ENCODE results near the gene CCNB1IP1. TPM values are rescaled to one million over a fixed set of nuclear protein-coding genes. Genes with fewer than 3 reads are reported as not detected.
"Not testable (repeated sequence)": the region's sequence is repeated elsewhere in the genome, so short reads cannot be mapped to it uniquely, and the experiment has no call there.

The CCNB1IP1 gene
- polyA plus RNA-seq, 3 donors from 2014 or later = 11.0 to 16.2 (median 14.9) TPM

DNA sequence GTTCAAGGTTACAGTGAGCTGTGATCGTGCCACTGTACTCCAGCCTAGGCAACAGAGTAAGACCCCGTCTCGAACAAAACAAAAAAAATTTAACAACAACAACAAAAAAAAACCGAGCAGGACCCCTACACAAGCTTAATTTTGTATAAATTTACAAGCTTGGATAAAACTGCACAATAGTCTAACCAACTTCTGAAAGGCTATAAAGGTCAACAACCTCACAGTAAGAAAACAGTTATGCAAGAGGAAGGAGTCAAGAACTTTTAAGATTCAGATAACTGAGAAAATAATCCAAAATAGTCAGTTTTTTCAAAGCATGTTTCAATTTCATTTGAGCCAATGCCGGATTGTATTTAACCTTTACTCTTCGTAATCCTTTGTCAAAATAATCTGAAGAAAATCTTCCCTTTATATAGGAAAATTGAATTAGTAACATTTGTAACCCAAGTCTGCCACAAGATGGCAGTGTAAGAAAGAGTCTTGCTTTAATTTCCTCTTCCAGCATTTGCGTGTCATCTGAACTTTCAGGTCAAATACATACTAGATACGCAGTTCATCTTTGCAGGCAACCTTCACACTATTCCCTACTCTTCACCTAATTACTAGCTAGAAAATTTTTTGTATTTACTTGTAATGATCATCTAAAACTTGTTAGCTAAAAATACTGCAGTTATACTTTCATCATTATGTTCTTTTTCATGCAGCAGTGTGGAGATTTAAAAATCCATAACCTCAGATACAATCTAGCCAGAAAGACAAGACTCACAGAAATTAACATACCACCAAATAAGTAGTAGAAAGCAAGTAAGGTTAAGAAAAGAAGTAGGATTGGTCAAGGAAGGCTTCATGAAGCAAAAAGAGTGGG lies 5.8 kb downstream of the CCNB1IP1 start:
- H3K27me3 Mint-ChIP-seq (ENCODE audit: low read depth in 3 of 3) = no peaks in the 10 kb centered on the region
- H3K4me3 Mint-ChIP-seq = no peak overlapping the region
- peaks cover 7 to 13% of the 10 kb centered on the region in 2 donors for H3K4me1 Mint-ChIP-seq
- H3K27ac Mint-ChIP-seq = peak overlapping the region in 5 of 6 donors; percentile 11 to 44 (median 26)
- H3K9me3 Mint-ChIP-seq = no peaks in the 10 kb centered on the region
- peaks cover 0 to 9% (median 5%) of the 10 kb centered on the region in 3 donors for H3K36me3 Mint-ChIP-seq
- DNase-seq = peak; percentile 50 to 61 (median 53)

DNA sequence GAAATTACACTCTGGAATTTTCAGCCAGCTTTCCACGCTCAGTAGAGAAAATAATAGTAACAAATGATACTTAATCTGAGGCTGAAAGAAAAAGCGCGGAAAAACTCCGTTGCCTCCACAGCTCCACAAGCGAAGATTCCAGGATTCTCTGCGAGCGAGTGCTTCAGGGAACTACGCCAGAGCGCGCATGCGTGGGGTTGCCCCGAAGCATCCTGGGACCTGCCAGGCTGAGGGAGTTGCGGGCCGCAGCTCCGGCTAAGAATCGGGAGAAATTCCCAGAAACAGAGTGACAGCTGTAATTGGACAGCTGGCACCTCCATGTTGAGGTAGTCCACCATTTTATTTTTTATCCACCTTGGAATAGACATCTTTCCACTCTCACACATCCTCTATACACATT lies 15.4 kb downstream of the CCNB1IP1 start:
- H3K4me1 Mint-ChIP-seq = no peaks in the 10 kb centered on the region
- no peaks in the 10 kb centered on the region for H3K9me3 Mint-ChIP-seq
- H3K27ac Mint-ChIP-seq = no peak overlapping the region
- no peak overlapping the region for H3K4me3 Mint-ChIP-seq
- H3K27me3 Mint-ChIP-seq (ENCODE audit: low read depth in 3 of 3) = no peaks in the 10 kb centered on the region
- DNase-seq = no peak
- H3K36me3 Mint-ChIP-seq = peaks cover 3 to 19% (median 15%) of the 10 kb centered on the region in 3 donors

DNA sequence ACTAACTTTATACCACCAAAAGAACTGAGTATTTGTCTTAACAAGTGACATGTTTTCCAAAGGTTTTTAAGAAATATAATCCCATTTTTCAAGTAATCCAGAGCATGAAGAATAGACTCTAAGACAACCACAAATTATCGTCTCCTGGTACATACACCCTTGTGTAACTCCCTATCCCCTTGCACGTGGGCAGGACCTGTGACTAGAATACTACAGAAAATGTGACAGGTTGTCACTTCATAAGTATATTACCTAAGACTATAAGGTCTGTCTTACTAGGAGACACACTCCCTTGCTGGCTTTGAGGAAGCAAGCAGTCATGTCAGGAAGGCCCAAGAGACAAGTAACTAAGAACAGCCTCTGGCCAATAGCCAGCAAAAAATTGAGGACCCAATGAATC lies 19.1 kb downstream of the CCNB1IP1 start:
- no peak overlapping the region for H3K27ac Mint-ChIP-seq
- H3K36me3 Mint-ChIP-seq = peaks cover 3 to 23% (median 11%) of the 10 kb centered on the region in 3 donors
- no peak overlapping the region for H3K4me3 Mint-ChIP-seq
- no peaks in the 10 kb centered on the region for H3K27me3 Mint-ChIP-seq (ENCODE audit: low read depth in 3 of 3)
- H3K4me1 Mint-ChIP-seq = no peaks in the 10 kb centered on the region
- H3K9me3 Mint-ChIP-seq = no peaks in the 10 kb centered on the region
- no peak for DNase-seq

DNA sequence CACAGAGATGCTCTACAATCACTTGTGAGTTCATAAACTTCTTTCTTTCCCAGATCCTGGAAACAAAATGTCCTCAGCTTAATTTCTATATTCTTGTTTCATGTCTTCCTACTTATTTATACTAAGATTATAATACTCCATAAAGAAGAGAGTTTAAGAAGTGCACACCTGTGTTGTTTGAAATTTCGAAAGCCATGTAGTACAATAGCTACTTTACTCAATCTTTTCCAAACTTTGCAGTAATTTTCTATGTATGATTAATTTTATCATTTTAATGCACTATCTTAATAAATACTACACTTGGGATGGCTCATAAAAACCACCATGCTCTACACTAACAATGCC lies 27.0 kb downstream of the CCNB1IP1 start:
- no peaks in the 10 kb centered on the region for H3K9me3 Mint-ChIP-seq
- peaks cover 6 to 9% (median 8%) of the 10 kb centered on the region in 3 donors for H3K27me3 Mint-ChIP-seq (ENCODE audit: low read depth in 3 of 3)
- H3K27ac Mint-ChIP-seq = peak overlapping the region; percentile 83 to 95 (median 90)
- peaks cover 28 to 43% of the 10 kb centered on the region in 2 donors for H3K4me1 Mint-ChIP-seq
- H3K4me3 Mint-ChIP-seq = peak overlapping the region; percentile 91 to 96 (median 93)
- H3K36me3 Mint-ChIP-seq = peaks cover 0 to 10% (median 5%) of the 10 kb centered on the region in 3 donors
- DNase-seq = no peak

DNA sequence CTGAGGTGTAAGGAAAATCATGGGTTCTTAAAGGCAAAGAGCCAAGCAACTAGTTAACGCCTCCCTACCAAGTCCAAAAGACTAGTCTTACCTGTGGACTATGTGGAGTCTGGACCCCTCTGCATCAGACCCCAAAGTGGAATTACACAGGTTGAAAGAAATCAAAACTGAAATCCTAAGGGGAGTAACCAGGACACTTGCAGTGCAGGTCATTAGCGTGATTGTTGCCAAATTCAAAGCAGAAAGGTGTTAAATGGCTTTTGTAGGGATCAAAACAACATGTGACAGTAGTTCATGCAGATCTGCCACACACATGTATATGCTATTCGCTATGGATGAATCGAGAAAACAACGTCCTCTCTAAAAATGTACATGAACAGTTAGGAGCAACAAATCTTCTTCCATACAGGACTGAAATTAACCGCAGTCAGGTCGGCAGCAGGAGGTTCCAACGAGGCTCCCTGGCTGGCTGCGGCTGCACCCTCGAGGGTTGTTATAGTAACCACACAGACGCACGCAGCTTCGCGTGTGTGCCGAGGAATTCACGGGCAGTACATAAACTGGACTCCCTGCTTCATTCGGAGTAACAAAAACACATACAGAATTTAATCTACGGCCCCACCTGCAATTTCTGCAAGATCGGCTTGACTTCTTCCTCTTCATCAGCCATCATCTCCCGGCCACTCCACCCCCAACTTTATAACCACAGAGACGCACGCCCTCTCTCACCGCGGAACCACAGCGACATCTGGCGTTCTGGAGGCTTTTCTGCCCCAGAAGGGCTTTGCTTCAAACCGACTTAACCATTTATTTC lies 27.6 kb downstream of the CCNB1IP1 start, which contains the start of gene TTC5:
Gene TTC5 (minus strand): TSS at position 687 of the 814 bp plus-strand sequence. CDS start 14 bp downstream, at position 673.
- Mint-ChIP-seq H3K36me3 (peaks cover under 1 to 15% (median 9%) of the 10 kb centered on the region in 3 donors), H3K4me1 (peaks cover 28 to 43% of the 10 kb centered on the region in 2 donors), H3K4me3 (peak within 1 kb of the TSS; percentile 91 to 96 (median 93)), H3K27me3 (ENCODE audit: low read depth in 3 of 3) (peaks cover 6 to 9% (median 8%) of the 10 kb centered on the region in 3 donors), H3K9me3 (no peaks in the 10 kb centered on the region), H3K27ac (peak within 1 kb of the TSS; percentile 83 to 95 (median 90))
- DNase-seq = peak; percentile 87 to 89 (median 87)

DNA sequence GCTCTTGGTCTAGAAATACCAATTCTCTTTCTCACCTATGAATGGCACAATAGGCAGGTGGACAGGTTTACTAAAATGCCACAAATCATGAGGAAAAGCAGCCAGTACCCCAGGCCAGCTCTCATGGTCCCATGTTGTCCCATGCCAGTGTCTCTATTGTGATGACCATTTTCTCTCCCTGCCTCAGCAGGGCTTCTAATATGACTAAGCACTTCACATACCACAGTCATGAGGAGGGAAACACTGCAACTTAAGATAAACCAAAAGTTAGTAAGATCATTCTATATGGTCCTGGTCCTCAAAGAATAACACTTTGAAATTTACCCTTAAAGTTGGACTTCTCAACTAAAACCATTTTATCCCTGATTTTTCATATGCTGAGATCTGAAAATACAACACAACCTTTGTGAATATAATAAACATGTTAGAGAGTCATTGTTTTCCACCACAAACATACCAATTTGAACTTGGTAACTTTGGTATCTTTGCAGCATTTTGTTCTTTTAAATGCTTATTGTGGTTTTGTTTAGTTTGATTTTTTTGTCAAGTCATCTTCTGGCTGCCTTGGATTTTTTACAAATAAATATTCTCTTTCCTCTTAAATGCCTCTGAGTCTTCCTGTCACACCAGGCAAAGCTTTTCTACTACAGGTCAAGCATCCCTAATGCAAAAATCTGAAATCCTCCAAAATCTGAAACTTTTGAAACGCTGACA lies 30.9 kb downstream of the CCNB1IP1 start:
- H3K36me3 Mint-ChIP-seq = peaks cover 12 to 30% (median 20%) of the 10 kb centered on the region in 3 donors
- H3K27ac Mint-ChIP-seq = peak overlapping the region in 1 of 6 donors; percentile 12
- peaks cover 8 to 9% (median 8%) of the 10 kb centered on the region in 3 donors for H3K27me3 Mint-ChIP-seq (ENCODE audit: low read depth in 3 of 3)
- no peak overlapping the region for H3K4me3 Mint-ChIP-seq
- H3K9me3 Mint-ChIP-seq = no peaks in the 10 kb centered on the region
- DNase-seq = no peak
- peaks cover 28 to 43% of the 10 kb centered on the region in 2 donors for H3K4me1 Mint-ChIP-seq

DNA sequence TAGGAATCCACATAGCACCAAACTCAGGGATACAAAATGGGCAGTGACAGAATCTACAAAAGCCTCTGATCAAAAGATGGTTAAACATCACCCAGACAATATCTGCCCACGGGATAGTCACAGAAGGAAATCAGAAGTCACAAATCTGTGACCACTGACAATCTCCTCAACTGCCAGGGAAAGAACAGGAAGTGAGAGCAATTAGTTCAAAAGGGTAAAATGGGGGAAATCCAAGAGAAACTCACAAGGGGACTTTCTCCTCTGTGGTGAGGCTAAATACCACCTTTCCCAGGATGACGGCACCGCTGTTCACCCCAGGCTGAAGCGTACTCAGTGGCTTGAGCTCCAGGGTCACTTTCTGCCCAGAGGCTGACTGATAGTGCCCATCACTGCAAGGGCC lies 38.0 kb downstream of the CCNB1IP1 start:
- Mint-ChIP-seq H3K27ac (no peak overlapping the region), H3K36me3 (peaks cover 34 to 58% (median 43%) of the 10 kb centered on the region in 3 donors), H3K4me3 (no peak overlapping the region), H3K4me1 (no peaks in the 10 kb centered on the region), H3K27me3 (ENCODE audit: low read depth in 3 of 3) (no peaks in the 10 kb centered on the region), H3K9me3 (no peaks in the 10 kb centered on the region)
- DNase-seq = no peak

DNA sequence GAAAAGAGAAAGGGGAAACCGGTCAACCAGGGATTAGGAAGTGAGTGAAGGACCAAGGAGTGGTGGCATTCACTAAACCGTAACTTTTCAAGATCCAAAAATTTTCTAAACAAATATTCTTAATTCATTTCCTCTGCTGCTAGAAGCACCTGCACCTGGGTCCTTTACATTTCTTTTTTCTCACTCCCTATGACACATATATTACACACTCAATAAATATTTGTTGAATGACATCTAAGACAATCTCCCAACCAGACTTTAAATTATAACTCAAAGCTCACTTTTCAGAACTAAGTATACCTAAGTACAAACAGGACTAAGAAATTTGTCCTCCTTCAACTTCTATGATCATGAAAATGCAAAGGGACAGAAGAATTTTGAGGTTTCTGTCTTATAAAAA lies 38.4 kb downstream of the CCNB1IP1 start:
- Mint-ChIP-seq H3K27me3 (ENCODE audit: low read depth in 3 of 3) (no peaks in the 10 kb centered on the region), H3K36me3 (peaks cover 34 to 62% (median 46%) of the 10 kb centered on the region in 3 donors), H3K4me1 (no peaks in the 10 kb centered on the region), H3K27ac (no peak overlapping the region), H3K4me3 (no peak overlapping the region), H3K9me3 (no peaks in the 10 kb centered on the region)
- DNase-seq = no peak

DNA sequence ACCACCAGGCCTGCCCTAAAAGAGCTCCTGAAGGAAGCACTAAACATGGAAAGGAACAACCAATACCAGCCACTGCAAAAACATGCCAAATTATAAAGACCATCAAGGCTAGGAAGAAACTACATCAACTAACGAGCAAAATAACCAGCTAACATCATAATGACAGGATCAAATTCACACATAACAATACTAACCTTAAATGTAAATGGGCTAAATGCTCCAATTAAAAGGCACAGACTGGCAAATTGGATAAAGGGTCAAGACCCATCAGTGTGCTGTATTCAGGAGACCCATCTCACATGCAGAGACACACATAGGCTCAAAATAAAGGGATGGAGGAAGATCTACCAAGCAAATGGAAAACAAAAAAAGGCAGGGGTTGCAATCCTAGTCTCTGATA lies 51.1 kb downstream of the CCNB1IP1 start:
- H3K4me3 Mint-ChIP-seq; H3K27me3 Mint-ChIP-seq (ENCODE audit: low read depth in 3 of 3); DNase-seq; H3K9me3 Mint-ChIP-seq; H3K27ac Mint-ChIP-seq: not testable (repeated sequence)
- Mint-ChIP-seq H3K4me1 (peaks cover 6 to 14% of the 10 kb centered on the region in 2 donors), H3K36me3 (peaks cover 26 to 67% (median 57%) of the 10 kb centered on the region in 3 donors)

DNA sequence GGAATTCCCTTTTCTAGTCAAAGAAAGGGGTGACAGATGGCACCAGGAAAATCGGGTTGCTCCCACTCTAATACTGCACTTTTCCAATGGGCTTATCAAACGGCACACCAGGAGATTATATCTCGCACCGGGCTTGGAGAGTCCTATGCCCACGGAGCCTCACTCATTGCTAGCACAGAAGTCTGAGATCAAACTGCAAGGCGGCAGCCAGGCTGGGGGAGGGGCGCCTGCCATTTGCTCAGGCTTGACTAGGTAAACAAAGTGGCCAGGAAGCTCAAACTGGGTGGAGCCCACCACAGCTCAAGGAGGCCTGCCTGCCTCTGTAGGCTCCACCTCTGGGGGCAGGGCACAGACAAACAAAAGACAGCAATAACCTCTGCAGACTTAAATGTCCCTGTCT lies 52.8 kb downstream of the CCNB1IP1 start:
- DNase-seq; H3K4me3 Mint-ChIP-seq; H3K27me3 Mint-ChIP-seq (ENCODE audit: low read depth in 3 of 3); H3K27ac Mint-ChIP-seq; H3K9me3 Mint-ChIP-seq: not testable (repeated sequence)
- Mint-ChIP-seq H3K36me3 (peaks cover 20 to 60% (median 44%) of the 10 kb centered on the region in 3 donors), H3K4me1 (peaks cover 6 to 14% of the 10 kb centered on the region in 2 donors)

DNA sequence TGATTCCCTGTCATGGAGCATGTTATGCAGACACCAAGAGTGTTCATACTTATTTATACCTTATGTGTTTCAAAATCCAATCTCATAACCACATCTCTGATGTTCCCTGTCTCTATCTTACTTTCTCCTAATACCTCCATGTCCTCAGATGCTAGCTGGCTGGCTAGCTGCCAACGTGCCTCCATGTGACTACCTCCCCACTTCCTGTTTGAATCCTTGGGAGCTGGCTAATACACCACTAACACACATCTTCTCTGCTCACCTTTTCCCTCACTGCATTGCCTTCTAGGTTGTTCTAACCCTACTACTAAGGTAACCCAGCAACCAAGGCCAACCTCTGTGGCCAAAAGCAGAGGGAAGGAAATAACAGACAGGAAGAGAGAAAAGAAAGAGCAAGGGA lies 54.7 kb downstream of the CCNB1IP1 start:
- no peak for DNase-seq
- no peak overlapping the region for H3K4me3 Mint-ChIP-seq

DNA sequence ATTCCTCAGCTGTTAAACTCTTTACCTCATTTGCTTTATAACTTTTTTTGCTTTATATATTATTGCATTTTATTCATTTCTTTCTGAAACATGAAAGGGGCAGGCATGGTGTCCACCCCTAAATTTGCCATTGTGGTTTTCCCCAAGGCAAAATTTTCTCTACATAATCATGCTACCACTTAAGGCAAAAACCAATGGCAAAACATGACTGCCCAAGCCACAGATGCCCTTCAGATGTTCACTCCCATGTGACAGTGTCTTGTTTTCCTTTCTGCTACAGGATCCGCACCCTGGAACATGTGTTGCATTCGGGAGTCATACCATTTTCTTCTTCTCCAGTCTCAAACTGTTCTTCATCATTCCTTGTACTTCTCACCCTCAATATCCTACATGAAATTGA lies 55.7 kb downstream of the CCNB1IP1 start:
- peaks cover 6 to 14% of the 10 kb centered on the region in 2 donors for H3K4me1 Mint-ChIP-seq
- peaks cover 39 to 65% (median 41%) of the 10 kb centered on the region in 3 donors for H3K36me3 Mint-ChIP-seq
- DNase-seq = no peak
- no peak overlapping the region for H3K27ac Mint-ChIP-seq
- peaks cover 0 to 3% (median 2%) of the 10 kb centered on the region in 3 donors for H3K27me3 Mint-ChIP-seq (ENCODE audit: low read depth in 3 of 3)
- peaks cover 0 to 4% (median 3%) of the 10 kb centered on the region in 6 donors for H3K9me3 Mint-ChIP-seq
- no peak overlapping the region for H3K4me3 Mint-ChIP-seq

More for the DNA sequence above, 54.7 kb downstream of the CCNB1IP1 start:
- Mint-ChIP-seq H3K4me1 (peaks cover 6 to 14% of the 10 kb centered on the region in 2 donors), H3K36me3 (peaks cover 36 to 67% (median 45%) of the 10 kb centered on the region in 3 donors), H3K9me3 (peaks cover 0 to 7% (median 1%) of the 10 kb centered on the region in 6 donors), H3K27ac (peak overlapping the region in 1 of 6 donors; percentile 67), H3K27me3 (ENCODE audit: low read depth in 3 of 3) (peaks cover 0 to 5% (median 2%) of the 10 kb centered on the region in 3 donors)

DNA sequence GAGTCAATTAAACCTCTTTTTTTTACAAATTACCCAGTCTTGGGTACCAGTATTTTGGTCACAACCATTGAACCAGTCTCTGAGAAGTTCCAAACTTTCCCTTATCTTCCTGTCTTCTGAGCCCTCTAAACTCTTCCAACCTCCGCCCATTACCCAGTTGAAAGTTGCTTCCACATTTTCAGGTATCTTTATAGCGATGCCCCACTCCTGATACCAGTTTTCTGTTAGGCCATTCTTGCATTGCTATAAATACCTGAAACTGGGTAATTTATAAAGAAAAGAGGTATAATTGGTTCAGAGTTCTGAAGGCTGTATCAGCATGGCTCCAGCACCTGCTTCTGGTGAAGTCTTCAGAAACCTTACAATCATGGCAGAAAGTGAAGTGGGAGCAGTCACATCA lies 59.0 kb downstream of the CCNB1IP1 start:
- H3K36me3 Mint-ChIP-seq = peaks cover 35 to 57% (median 37%) of the 10 kb centered on the region in 3 donors
- no peak overlapping the region for H3K27ac Mint-ChIP-seq
- DNase-seq = no peak
- H3K9me3 Mint-ChIP-seq = peaks cover 0 to 9% (median 4%) of the 10 kb centered on the region in 6 donors
- peaks cover 0 to 2% (median 0%) of the 10 kb centered on the region in 3 donors for H3K27me3 Mint-ChIP-seq (ENCODE audit: low read depth in 3 of 3)
- no peak overlapping the region for H3K4me3 Mint-ChIP-seq
- H3K4me1 Mint-ChIP-seq = peaks cover 0 to 4% of the 10 kb centered on the region in 2 donors

Measured in immature natural killer cell (primary cell).